Esophagus squamous epithelium (tissue), 4 donors: ENCODE results near the gene KCNJ4.

Experiments used
- POLR2A ChIP-seq, 4 donors: fragments of 450-650 bp; IDR thresholded peaks; one replicate each; pipeline ENCODE4 v1.6.1; 2017; ENCODE audit warnings: antibody characterized with exemption in 4 of 4, mild to moderate bottlenecking in 4 of 4, moderate library complexity in 3 of 4
- TF ChIP-seq, protein P1 (sequence below), 6 experiments: fragments of 450-650 bp in 4 of 6; fragments of 200-600 bp in 2 of 6; sonication (generic) in 2 of 6; IDR thresholded peaks; one replicate each; pipeline ENCODE4 v1.5.1; 2016 to 2019; ENCODE audit warnings: antibody characterized with exemption in 6 of 6, mild to moderate bottlenecking in 4 of 6, moderate library complexity in 4 of 6

DNA sequence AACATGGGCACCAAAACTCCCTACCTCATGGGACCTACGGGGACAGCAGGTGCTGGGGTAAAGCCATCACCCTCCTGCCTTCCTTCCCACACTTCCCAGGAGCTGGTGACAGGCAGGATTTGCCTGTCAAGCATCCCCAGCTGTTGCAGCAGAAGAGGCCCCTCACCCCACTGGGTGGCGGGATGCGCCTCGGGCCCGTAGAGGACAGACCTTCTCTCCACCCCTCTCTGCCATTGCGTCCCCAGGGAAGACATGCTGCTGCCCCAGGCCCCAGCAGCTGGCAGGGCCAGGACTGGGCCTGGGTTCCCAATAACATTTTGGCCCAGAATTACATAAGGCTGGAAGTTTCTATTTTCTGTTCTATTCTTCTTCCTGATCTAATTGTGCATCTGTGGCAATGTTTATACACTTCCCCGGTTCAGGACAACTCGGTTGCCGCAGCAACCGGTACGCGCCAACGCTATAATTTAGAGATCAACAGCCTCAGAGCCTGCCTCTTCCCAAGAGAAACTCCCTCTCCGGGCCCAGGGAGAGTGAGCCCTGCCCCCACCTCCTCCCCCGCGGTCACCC is 25.4 kb downstream of the KCNJ4 start:
- TF ChIP-seq, protein P1, sequence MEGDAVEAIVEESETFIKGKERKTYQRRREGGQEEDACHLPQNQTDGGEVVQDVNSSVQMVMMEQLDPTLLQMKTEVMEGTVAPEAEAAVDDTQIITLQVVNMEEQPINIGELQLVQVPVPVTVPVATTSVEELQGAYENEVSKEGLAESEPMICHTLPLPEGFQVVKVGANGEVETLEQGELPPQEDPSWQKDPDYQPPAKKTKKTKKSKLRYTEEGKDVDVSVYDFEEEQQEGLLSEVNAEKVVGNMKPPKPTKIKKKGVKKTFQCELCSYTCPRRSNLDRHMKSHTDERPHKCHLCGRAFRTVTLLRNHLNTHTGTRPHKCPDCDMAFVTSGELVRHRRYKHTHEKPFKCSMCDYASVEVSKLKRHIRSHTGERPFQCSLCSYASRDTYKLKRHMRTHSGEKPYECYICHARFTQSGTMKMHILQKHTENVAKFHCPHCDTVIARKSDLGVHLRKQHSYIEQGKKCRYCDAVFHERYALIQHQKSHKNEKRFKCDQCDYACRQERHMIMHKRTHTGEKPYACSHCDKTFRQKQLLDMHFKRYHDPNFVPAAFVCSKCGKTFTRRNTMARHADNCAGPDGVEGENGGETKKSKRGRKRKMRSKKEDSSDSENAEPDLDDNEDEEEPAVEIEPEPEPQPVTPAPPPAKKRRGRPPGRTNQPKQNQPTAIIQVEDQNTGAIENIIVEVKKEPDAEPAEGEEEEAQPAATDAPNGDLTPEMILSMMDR (IDR thresholded peaks at IDR 0.05) = no peak
- no peak for TF ChIP-seq POLR2A (IDR thresholded peaks at IDR 0.05)
